BJ (cell line): ENCODE results near the gene ZNF638. TPM values are rescaled to one million over a fixed set of nuclear protein-coding genes. Genes with fewer than 3 reads are reported as not detected.

ENCODE experiments used
- CTCF ChIA-PET: fragments of 350-600 bp; formaldehyde crosslinking; extraction: SDS; loops from one replicate; lab custom pipeline; 2021; ENCODE audit warnings: antibody characterized with exemption, inconsistent platforms; lab: Yijun Ruan, JAX
- POLR2A ChIA-PET: fragments of 300-600 bp; sonication (Branson Sonifier 250); formaldehyde crosslinking; extraction: SDS; loops from one replicate; lab custom pipeline; 2021; ENCODE audit warnings: antibody characterized with exemption; lab: Charles Lee
- DNase-seq: peaks from one replicate; pipeline ENCODE4 v3.0.0-alpha.2; 2011; ENCODE audit warnings: low read depth
- H3K27me3 ChIP-seq: 2 replicates; pipeline ENCODE4 v1.6.0; 2011; ENCODE audit warnings: low read length; ENCODE audit not compliant: control insufficient read depth, insufficient read depth
- H3K36me3 ChIP-seq: 2 replicates; pipeline ENCODE4 v1.5.1; 2011; ENCODE audit warnings: low read length; ENCODE audit not compliant: control insufficient read depth, insufficient read depth
- H3K4me3 ChIP-seq: 2 replicates; pipeline ENCODE4 v1.5.1; 2011; ENCODE audit warnings: low read depth, mild to moderate bottlenecking, control low read depth, low read length
- CTCF ChIP-seq: IDR thresholded peaks from 2 replicates; pipeline ENCODE4 v1.5.1; 2011; ENCODE audit warnings: low read depth, mild to moderate bottlenecking, control low read depth, inconsistent platforms, low read length, moderate library complexity; ENCODE audit not compliant: insufficient read depth
- polyA plus RNA-seq: library from polyadenylated mRNA; depleted of rRNA; stranded (reverse); fragments of >200 nt; gene quantifications from 2 replicates; pipeline ENCODE4 v1.2.3, GENCODE V29; 2011

ZNF638 gene
- polyA plus RNA-seq, 1 experiment: 44.8 TPM

GRCh38 chr2:71455741-71456569 is 124.4 kb downstream of the ZNF638 start:
- DNase-seq: no peak
- CTCF ChIA-PET: interaction anchor here (0.8 to 1.5 kb wide), 4 partner anchors 9 to 157 kb away, joined by 3 to 8 read pairs (median 4); no protein-coding TSS in a partner anchor
- POLR2A ChIA-PET: no interaction called here

GRCh38 chr2:71456617-71457016 is 125.0 kb downstream of the ZNF638 start:
- POLR2A ChIA-PET: no interaction called here
- TF ChIP-seq CTCF: no peak
- H3K4me3 ChIP-seq: no peak overlapping the region
- CTCF ChIA-PET: interaction anchor here (0.8 to 1.7 kb wide), 4 partner anchors 10 to 157 kb away, joined by 3 to 11 read pairs (median 6); no protein-coding TSS in a partner anchor
- H3K27me3 ChIP-seq: peaks cover 22% of the 10 kb centered on the region
- no peaks in the 10 kb centered on the region for H3K36me3 ChIP-seq
- DNase-seq: no peak

More at GRCh38 chr2:71455741-71456569, 124.4 kb downstream of the ZNF638 start:
- no peak overlapping the region for H3K4me3 ChIP-seq
- H3K27me3 ChIP-seq: peaks cover 23% of the 10 kb centered on the region
- TF ChIP-seq CTCF: no peak
- no peaks in the 10 kb centered on the region for H3K36me3 ChIP-seq

- DNase-seq: no peak
- POLR2A ChIA-PET: no interaction called here
Observed at GRCh38 chr2:71457123-71457915, 125.7 kb downstream of the ZNF638 start.

GRCh38 chr2:71457923-71458322 is 126.3 kb downstream of the ZNF638 start:
- no peak for DNase-seq
- no peak for TF ChIP-seq CTCF
- Histone ChIP-seq H3K36me3 (no peaks in the 10 kb centered on the region), H3K4me3 (no peak overlapping the region), H3K27me3 (peaks cover 17% of the 10 kb centered on the region)
- CTCF ChIA-PET: interaction anchor here (0.7 to 1.7 kb wide), 2 partner anchors 52 kb away, joined by 3 to 11 read pairs; no protein-coding TSS in a partner anchor
- POLR2A ChIA-PET: no interaction called here

More at GRCh38 chr2:71457123-71457915, 125.7 kb downstream of the ZNF638 start:
- H3K36me3 ChIP-seq: no peaks in the 10 kb centered on the region
- H3K4me3 ChIP-seq: no peak overlapping the region
- CTCF ChIA-PET: interaction anchor here (0.6 to 1.7 kb wide), 5 partner anchors 51 to 688 kb away, joined by 3 to 11 read pairs (median 3); no protein-coding TSS in a partner anchor
- H3K27me3 ChIP-seq: peaks cover 20% of the 10 kb centered on the region
- no peak for TF ChIP-seq CTCF
